ENCODE results near the gene RTL1.

The RTL1 gene

GRCh38 chr14:100851586-100851916 is 52.0 kb downstream of the RTL1 start:
- DNase-seq (ENCODE audit: low spot score), result no peak
- no peak for FAIRE-seq

- FAIRE-seq (no peak), DNase-seq (ENCODE audit: low spot score) (peak; percentile 11)
Observed at GRCh38 chr14:100850841-100851585, 52.5 kb downstream of the RTL1 start.

- FAIRE-seq (no peak), DNase-seq (ENCODE audit: low spot score) (peak; percentile 26)
Observed at GRCh38 chr14:100849115-100849781, 54.3 kb downstream of the RTL1 start.

- FAIRE-seq (no peak), DNase-seq (ENCODE audit: low spot score) (no peak)
Observed at GRCh38 chr14:100846309-100846859, 57.1 kb downstream of the RTL1 start.

- no peak for FAIRE-seq
- DNase-seq (ENCODE audit: low spot score), result no peak
Observed at GRCh38 chr14:100845341-100845740, 58.2 kb downstream of the RTL1 start.

GRCh38 chr14:100844846-100845245 is 58.7 kb downstream of the RTL1 start:
- FAIRE-seq, result no peak

GRCh38 chr14:100844421-100844820 is 59.1 kb downstream of the RTL1 start:
- no peak for DNase-seq (ENCODE audit: low spot score)
- FAIRE-seq, result no peak

More at GRCh38 chr14:100844846-100845245, 58.7 kb downstream of the RTL1 start:
- DNase-seq (ENCODE audit: low spot score), result no peak

- DNase-seq (ENCODE audit: low spot score) (no peak), FAIRE-seq (no peak)
Observed at GRCh38 chr14:100844082-100844408, 59.5 kb downstream of the RTL1 start.

- FAIRE-seq (no peak), DNase-seq (ENCODE audit: low spot score) (no peak)
Observed at GRCh38 chr14:100842799-100843198, 60.7 kb downstream of the RTL1 start.

GRCh38 chr14:100841761-100842403 is 61.6 kb downstream of the RTL1 start:
- no peak for FAIRE-seq
- DNase-seq (ENCODE audit: low spot score), result no peak

- DNase-seq (ENCODE audit: low spot score) (no peak), FAIRE-seq (no peak)
Observed at GRCh38 chr14:100841066-100841760, 62.3 kb downstream of the RTL1 start.

GRCh38 chr14:100840286-100841065 is 63.0 kb downstream of the RTL1 start:
- no peak for DNase-seq (ENCODE audit: low spot score)
- FAIRE-seq, result no peak

- FAIRE-seq (no peak), DNase-seq (ENCODE audit: low spot score) (no peak)
Observed at GRCh38 chr14:100839681-100840111, 63.8 kb downstream of the RTL1 start.

- FAIRE-seq, result no peak
- DNase-seq (ENCODE audit: low spot score), result no peak
Observed at GRCh38 chr14:100839315-100839585, 64.3 kb downstream of the RTL1 start.

GRCh38 chr14:100838493-100839314 is 64.8 kb downstream of the RTL1 start:
- DNase-seq (ENCODE audit: low spot score) (no peak), FAIRE-seq (no peak)

- no peak for DNase-seq (ENCODE audit: low spot score)
- no peak for FAIRE-seq
Observed at GRCh38 chr14:100837805-100838350, 65.6 kb downstream of the RTL1 start.

GRCh38 chr14:100836941-100837804 is 66.3 kb downstream of the RTL1 start:
- DNase-seq (ENCODE audit: low spot score), result no peak
- FAIRE-seq, result no peak

- DNase-seq (ENCODE audit: low spot score) (no peak), FAIRE-seq (no peak)
Observed at GRCh38 chr14:100836311-100836805, 67.2 kb downstream of the RTL1 start.
